ENCODE measurements around the gene ARPC5.

ARPC5 gene

GRCh38 chr1:183675381-183675780, 39.8 kb upstream of the ARPC5 start:
- DNase-seq (ENCODE audit: low read depth): no peak
- no peak overlapping the region for H3K4me3 ChIP-seq (ENCODE audit: low read depth, low read length)
- TF ChIP-seq MAX (IDR thresholded peaks at IDR 0.05; ENCODE audit: low read depth, low read length) (no peak), MYC (IDR thresholded peaks at IDR 0.05; ENCODE audit: low read depth, low read length) (no peak), POLR2A (IDR thresholded peaks at IDR 0.05; ENCODE audit: extremely low read depth, insufficient read length) (no peak), CTCF (IDR thresholded peaks at IDR 0.05; ENCODE audit: low read depth, low read length) (no peak)

- DNase-seq (ENCODE audit: low read depth): no peak
- TF ChIP-seq MAX (IDR thresholded peaks at IDR 0.05; ENCODE audit: low read depth, low read length) (no peak), MYC (IDR thresholded peaks at IDR 0.05; ENCODE audit: low read depth, low read length) (no peak), POLR2A (IDR thresholded peaks at IDR 0.05; ENCODE audit: extremely low read depth, insufficient read length) (no peak), CTCF (IDR thresholded peaks at IDR 0.05; ENCODE audit: low read depth, low read length) (no peak)
- no peak overlapping the region for H3K4me3 ChIP-seq (ENCODE audit: low read depth, low read length)
These were observed 39.3 kb upstream of the ARPC5 start for GRCh38 chr1:183674886-183675285.

GRCh38 chr1:183674339-183674738, 38.8 kb upstream of the ARPC5 start:
- H3K4me3 ChIP-seq (ENCODE audit: low read depth, low read length): no peak overlapping the region
- TF ChIP-seq MYC (IDR thresholded peaks at IDR 0.05; ENCODE audit: low read depth, low read length): no peak
- TF ChIP-seq CTCF (IDR thresholded peaks at IDR 0.05; ENCODE audit: low read depth, low read length): no peak
- no peak for TF ChIP-seq MAX (IDR thresholded peaks at IDR 0.05; ENCODE audit: low read depth, low read length)
- TF ChIP-seq POLR2A (IDR thresholded peaks at IDR 0.05; ENCODE audit: extremely low read depth, insufficient read length): no peak
- no peak for DNase-seq (ENCODE audit: low read depth)

GRCh38 chr1:183673605-183674323, 38.2 kb upstream of the ARPC5 start:
- no peak overlapping the region for H3K4me3 ChIP-seq (ENCODE audit: low read depth, low read length)
- TF ChIP-seq CTCF (IDR thresholded peaks at IDR 0.05; ENCODE audit: low read depth, low read length): no peak
- no peak for TF ChIP-seq MYC (IDR thresholded peaks at IDR 0.05; ENCODE audit: low read depth, low read length)
- TF ChIP-seq POLR2A (IDR thresholded peaks at IDR 0.05; ENCODE audit: extremely low read depth, insufficient read length): no peak
- no peak for TF ChIP-seq MAX (IDR thresholded peaks at IDR 0.05; ENCODE audit: low read depth, low read length)
- DNase-seq (ENCODE audit: low read depth): no peak

- no peak for DNase-seq (ENCODE audit: low read depth)
- H3K4me3 ChIP-seq (ENCODE audit: low read depth, low read length): no peak overlapping the region
- TF ChIP-seq POLR2A (IDR thresholded peaks at IDR 0.05; ENCODE audit: extremely low read depth, insufficient read length): no peak
These were observed 34.6 kb upstream of the ARPC5 start for GRCh38 chr1:183670169-183670568.

- no peak for TF ChIP-seq MAX (IDR thresholded peaks at IDR 0.05; ENCODE audit: low read depth, low read length)
- TF ChIP-seq MYC (IDR thresholded peaks at IDR 0.05; ENCODE audit: low read depth, low read length): no peak
- TF ChIP-seq POLR2A (IDR thresholded peaks at IDR 0.05; ENCODE audit: extremely low read depth, insufficient read length): no peak
- TF ChIP-seq CTCF (IDR thresholded peaks at IDR 0.05; ENCODE audit: low read depth, low read length): no peak
- no peak overlapping the region for H3K4me3 ChIP-seq (ENCODE audit: low read depth, low read length)
- no peak for DNase-seq (ENCODE audit: low read depth)
These were observed 20.8 kb upstream of the ARPC5 start for GRCh38 chr1:183656355-183656754.
